ENCODE results near the gene SLC6A6.

The SLC6A6 gene

DNA sequence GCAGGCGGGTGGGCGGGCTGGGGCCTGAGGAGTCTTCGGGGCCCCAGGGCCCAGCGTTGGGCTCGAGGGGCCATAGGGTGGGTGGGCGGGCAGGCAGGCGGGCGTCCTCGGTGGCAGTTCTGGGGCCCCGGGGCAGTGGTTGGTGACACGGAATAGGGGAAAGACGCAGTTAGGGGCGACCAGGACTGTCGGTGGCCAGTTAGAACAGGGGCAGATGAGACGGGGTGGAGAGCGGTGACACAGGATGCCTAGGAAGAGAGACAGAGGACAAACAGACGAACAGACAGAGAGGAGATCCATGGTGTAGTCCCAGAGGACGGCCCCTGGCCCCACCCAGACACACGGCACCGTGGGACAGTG is 101.3 kb downstream of the SLC6A6 start:
- H3K27me3 ChIP-seq (ENCODE audit: control insufficient read depth in 1 of 2, insufficient read depth in 2 of 2, low read length in 2 of 2): no peaks in the 10 kb centered on the region
- no peak overlapping the region for H3K9ac ChIP-seq (ENCODE audit: low read length)
- H3K4me3 ChIP-seq (ENCODE audit: low read depth in 1 of 2, low read length in 2 of 2): no peak overlapping the region
- H3K4me1 ChIP-seq (ENCODE audit: insufficient read depth, low read length): no peaks in the 10 kb centered on the region
- H3K36me3 ChIP-seq (ENCODE audit: insufficient read depth, low read length): no peaks in the 10 kb centered on the region
- H3K27ac ChIP-seq (ENCODE audit: low read depth, low read length): no peak overlapping the region
- no peaks in the 10 kb centered on the region for H3K9me3 ChIP-seq (ENCODE audit: low read length)

DNA sequence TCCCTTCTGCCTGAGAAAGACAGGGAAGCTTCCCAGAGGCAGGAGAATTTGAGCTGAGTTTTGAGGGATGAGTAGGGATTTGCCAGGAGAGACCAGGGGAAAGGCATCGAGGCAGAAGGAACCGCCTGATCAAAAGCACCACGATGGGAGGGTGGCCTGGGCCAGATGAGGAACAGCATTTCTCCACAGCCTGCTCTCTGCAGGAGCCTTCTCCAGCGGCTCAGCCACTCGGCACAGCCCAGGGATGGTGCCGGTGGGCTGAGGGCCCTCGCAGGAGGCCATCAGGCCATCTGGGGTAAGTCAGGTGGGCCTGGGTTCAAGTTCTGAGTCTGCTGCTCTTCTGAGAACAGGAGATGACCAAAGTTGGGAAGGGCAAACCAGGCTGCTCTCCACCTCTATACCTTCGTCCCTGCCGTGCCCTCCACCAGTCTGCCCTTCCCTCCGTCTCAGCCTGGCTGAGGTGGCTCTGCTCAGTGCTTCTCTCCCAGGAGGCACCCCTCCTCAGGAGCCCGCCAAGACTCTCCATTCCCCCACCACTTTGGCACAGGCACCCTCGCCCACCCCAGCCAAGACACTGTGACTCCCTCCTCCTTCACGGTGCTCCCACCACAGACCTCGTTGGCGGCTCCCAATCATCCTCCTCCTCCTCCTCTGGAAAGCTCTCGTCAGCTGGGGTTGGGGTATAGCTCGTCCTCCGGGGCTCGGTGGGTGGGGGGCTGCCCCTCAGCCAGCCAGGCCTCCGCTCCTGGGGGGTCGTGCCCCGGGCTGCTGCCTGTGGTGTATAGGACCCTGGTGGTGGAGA is 102.8 kb downstream of the SLC6A6 start:
- Histone ChIP-seq H3K27me3 (ENCODE audit: control insufficient read depth in 1 of 2, insufficient read depth in 2 of 2, low read length in 2 of 2) (no peaks in the 10 kb centered on the region), H3K36me3 (ENCODE audit: insufficient read depth, low read length) (no peaks in the 10 kb centered on the region), H3K9me3 (ENCODE audit: low read length) (no peaks in the 10 kb centered on the region), H3K27ac (ENCODE audit: low read depth, low read length) (no peak overlapping the region), H3K9ac (ENCODE audit: low read length) (no peak overlapping the region), H3K4me3 (ENCODE audit: low read depth in 1 of 2, low read length in 2 of 2) (no peak overlapping the region), H3K4me1 (ENCODE audit: insufficient read depth, low read length) (no peaks in the 10 kb centered on the region)

DNA sequence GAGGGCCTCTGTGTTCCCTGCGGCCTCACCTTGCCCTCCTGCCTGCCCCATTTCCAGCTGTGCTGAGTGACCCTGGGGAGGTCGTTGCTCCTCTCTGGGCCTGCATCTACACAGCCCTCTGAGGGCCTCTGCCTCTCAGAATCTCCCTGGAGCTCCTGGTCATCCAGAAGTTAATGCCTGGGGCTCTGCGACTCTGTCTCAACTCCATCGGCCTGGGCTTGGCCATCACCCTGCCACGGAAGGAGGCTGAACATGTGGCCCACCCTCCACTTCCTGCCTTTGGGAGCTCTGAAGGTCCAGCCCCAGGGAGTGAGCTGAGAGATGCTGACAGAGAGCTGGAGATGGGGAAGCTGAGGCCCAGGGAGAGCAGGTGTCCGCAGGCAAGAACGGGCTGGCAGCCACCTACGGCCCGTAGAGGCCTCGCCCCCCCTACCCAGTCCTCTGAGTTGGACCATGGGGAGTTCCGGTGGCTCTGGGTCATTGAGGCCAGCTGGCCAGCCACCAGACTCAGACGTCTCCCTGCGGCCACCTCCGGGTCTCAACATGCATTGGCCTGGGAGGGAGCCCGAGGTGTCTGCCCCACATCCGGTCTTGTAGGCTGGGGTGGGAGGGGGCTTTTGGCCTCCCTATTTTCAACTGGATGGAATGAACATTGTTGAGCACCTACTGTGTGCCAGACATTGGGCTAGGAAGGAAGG is 103.5 kb downstream of the SLC6A6 start:
- Histone ChIP-seq H3K27me3 (ENCODE audit: control insufficient read depth in 1 of 2, insufficient read depth in 2 of 2, low read length in 2 of 2) (no peaks in the 10 kb centered on the region), H3K9me3 (ENCODE audit: low read length) (no peaks in the 10 kb centered on the region), H3K9ac (ENCODE audit: low read length) (no peak overlapping the region), H3K4me1 (ENCODE audit: insufficient read depth, low read length) (no peaks in the 10 kb centered on the region), H3K4me3 (ENCODE audit: low read depth in 1 of 2, low read length in 2 of 2) (no peak overlapping the region), H3K27ac (ENCODE audit: low read depth, low read length) (no peak overlapping the region), H3K36me3 (ENCODE audit: insufficient read depth, low read length) (no peaks in the 10 kb centered on the region)

DNA sequence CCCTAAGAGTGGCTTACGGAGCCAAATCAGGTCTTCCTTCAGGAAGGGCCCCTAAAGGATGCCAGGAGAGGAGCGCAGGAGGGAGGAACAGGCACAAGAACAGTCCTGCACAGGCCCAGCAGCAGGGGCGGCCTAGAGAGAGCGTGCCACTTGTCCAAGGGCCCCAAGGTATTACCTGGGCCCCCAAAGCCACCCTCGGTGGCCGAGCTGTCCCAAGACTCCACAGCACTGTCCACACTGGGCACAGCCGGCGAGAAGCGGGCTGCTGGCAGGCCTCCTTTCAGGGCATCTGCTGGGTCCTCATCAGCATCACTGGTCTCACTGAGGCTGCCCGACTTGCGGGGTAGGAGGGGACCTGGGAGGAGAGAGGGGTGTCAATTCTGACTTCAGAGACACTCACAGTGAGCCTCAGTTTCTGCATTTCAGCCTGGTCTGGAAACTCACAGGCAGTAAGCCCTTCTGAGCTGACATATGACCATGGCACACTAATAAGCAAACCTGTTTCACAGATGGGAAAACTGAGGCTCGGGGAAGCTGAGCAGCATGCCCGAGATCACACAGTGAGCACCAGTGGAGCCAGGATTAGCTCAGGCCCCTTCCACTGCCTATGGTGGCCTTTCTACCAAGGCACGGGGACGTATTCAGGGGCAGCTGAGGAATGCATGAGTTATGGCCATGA is 104.4 kb downstream of the SLC6A6 start:
- Histone ChIP-seq H3K27me3 (ENCODE audit: control insufficient read depth in 1 of 2, insufficient read depth in 2 of 2, low read length in 2 of 2) (no peaks in the 10 kb centered on the region), H3K27ac (ENCODE audit: low read depth, low read length) (no peak overlapping the region), H3K4me3 (ENCODE audit: low read depth in 1 of 2, low read length in 2 of 2) (no peak overlapping the region), H3K4me1 (ENCODE audit: insufficient read depth, low read length) (no peaks in the 10 kb centered on the region), H3K36me3 (ENCODE audit: insufficient read depth, low read length) (no peaks in the 10 kb centered on the region), H3K9ac (ENCODE audit: low read length) (no peak overlapping the region), H3K9me3 (ENCODE audit: low read length) (no peaks in the 10 kb centered on the region)

DNA sequence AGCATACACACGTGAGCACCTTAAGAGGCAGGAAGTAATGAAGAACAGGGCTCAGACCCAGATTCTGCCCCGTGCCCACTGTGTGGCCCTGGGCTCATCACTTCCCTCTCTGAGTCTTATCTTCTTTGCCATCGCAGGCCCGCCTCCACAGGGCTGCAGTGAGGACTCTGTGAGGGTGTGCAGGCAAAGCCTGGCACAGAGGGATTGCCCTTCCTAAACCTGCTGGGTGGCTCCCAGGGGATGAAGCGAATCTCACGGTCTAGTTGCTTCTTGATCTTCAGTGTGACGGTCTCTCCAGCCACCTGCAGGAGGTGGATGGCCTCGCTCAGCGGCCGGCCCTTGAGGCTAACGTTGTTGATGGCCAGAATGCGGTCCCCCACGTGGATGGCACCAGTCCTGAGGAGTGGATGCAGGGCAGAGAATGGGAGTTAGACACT is 104.9 kb downstream of the SLC6A6 start:
- no peak overlapping the region for H3K9ac ChIP-seq (ENCODE audit: low read length)
- no peaks in the 10 kb centered on the region for H3K4me1 ChIP-seq (ENCODE audit: insufficient read depth, low read length)
- H3K27me3 ChIP-seq (ENCODE audit: control insufficient read depth in 1 of 2, insufficient read depth in 2 of 2, low read length in 2 of 2): no peaks in the 10 kb centered on the region
- no peak overlapping the region for H3K27ac ChIP-seq (ENCODE audit: low read depth, low read length)
- H3K4me3 ChIP-seq (ENCODE audit: low read depth in 1 of 2, low read length in 2 of 2): no peak overlapping the region
- no peaks in the 10 kb centered on the region for H3K9me3 ChIP-seq (ENCODE audit: low read length)
- no peaks in the 10 kb centered on the region for H3K36me3 ChIP-seq (ENCODE audit: insufficient read depth, low read length)

DNA sequence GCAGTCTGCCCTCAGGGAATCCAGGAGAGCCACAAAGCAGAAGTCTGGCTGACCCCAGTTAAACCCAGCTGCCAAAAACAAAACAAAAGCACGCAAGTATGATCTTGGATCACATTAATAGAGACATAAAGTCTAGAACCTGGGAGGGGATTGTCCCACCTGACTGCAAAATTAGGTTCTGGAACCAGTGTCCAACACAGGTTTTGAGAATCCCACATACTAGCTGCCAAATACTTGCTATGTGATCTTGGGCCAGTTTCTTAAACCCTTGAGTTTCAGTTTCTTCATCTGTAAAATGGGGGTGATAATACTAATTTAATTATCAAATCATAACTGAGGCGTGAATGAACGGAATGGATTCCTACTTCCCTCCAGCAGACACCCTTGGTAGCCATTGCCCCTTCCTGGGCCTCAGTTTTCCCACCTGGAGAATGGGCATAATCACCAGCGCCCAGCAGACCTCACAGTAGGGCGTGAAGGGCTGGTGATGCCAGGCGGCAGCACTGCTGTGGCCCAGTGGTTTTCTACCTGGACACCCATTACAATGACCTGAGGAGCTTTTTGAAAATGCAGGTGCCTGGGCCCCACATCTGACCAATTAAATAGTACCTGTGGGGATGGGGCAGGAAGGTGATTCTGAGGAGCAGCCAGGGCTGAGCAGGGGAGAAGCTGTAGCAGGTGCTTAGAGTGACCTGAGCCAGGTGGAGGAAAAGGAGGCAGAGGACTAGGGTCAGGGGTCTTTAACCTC is 105.5 kb downstream of the SLC6A6 start:
- no peak overlapping the region for H3K27ac ChIP-seq (ENCODE audit: low read depth, low read length)
- H3K27me3 ChIP-seq (ENCODE audit: control insufficient read depth in 1 of 2, insufficient read depth in 2 of 2, low read length in 2 of 2): no peaks in the 10 kb centered on the region
- no peak overlapping the region for H3K9ac ChIP-seq (ENCODE audit: low read length)
- H3K36me3 ChIP-seq (ENCODE audit: insufficient read depth, low read length): no peaks in the 10 kb centered on the region
- H3K4me3 ChIP-seq (ENCODE audit: low read depth in 1 of 2, low read length in 2 of 2): no peak overlapping the region
- H3K4me1 ChIP-seq (ENCODE audit: insufficient read depth, low read length): no peaks in the 10 kb centered on the region
- no peaks in the 10 kb centered on the region for H3K9me3 ChIP-seq (ENCODE audit: low read length)

DNA sequence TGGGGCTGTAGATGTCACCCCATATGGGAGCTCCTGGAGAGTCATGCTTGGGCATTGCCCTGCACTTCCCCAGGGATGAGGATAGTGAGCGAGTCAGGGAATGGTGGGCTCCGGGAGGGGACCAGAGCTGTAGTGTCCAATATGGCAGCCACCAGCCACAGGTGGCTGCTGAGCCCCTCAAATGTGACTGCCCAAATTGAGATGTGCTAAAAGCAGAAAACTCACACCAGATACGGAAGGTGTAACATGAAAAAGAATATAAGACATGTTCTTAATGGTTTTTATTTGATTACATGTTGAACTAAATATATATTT is 106.1 kb downstream of the SLC6A6 start:
- Histone ChIP-seq H3K4me3 (ENCODE audit: low read depth in 1 of 2, low read length in 2 of 2) (no peak overlapping the region), H3K9me3 (ENCODE audit: low read length) (no peaks in the 10 kb centered on the region)

DNA sequence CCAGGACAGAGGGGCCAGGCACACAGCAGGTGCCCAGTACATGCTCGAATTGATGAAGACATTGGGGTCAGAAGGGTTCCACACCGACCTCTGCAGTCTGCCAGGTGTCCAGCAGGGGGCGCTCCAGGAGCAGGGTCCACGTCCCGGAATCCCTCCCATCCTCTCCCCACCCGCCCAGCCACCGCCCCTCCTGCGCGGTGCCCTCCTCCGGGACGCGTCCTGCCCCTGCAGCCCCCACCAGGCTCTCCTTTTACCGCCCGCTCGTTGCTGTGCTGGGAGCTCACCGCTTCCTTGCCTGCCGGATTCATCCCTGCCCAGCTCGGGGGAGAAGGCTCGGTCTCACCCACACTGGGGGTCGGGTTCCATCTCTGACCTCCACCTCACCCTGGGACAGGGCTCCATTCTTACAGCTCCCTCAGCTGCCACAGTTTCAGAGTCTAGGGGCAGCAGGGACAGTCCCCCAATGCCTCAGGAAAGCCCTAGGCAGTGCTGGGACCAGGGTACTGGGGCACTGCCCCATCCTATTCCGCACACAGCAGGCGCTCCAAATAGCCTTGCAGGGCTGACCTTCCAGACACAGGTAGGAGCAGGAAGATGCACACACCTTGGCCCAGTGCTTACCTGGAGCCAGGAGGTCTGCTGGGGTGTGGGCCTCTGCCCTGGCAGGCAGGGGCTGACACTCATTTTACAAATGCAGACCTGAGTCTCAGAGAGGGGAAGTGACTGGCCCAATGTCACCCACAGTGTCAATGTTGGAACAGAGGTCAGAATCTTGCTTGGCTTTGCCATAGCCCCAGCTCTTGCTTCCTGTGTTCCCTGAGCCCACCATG is 106.8 kb downstream of the SLC6A6 start:
- Histone ChIP-seq H3K4me1 (ENCODE audit: insufficient read depth, low read length) (no peaks in the 10 kb centered on the region), H3K27ac (ENCODE audit: low read depth, low read length) (no peak overlapping the region), H3K4me3 (ENCODE audit: low read depth in 1 of 2, low read length in 2 of 2) (no peak overlapping the region), H3K9ac (ENCODE audit: low read length) (no peak overlapping the region), H3K36me3 (ENCODE audit: insufficient read depth, low read length) (no peaks in the 10 kb centered on the region), H3K9me3 (ENCODE audit: low read length) (no peaks in the 10 kb centered on the region), H3K27me3 (ENCODE audit: control insufficient read depth in 1 of 2, insufficient read depth in 2 of 2, low read length in 2 of 2) (no peaks in the 10 kb centered on the region)

More for the DNA sequence above, 106.1 kb downstream of the SLC6A6 start:
- Histone ChIP-seq H3K27me3 (ENCODE audit: control insufficient read depth in 1 of 2, insufficient read depth in 2 of 2, low read length in 2 of 2) (no peaks in the 10 kb centered on the region), H3K9ac (ENCODE audit: low read length) (no peak overlapping the region), H3K4me1 (ENCODE audit: insufficient read depth, low read length) (no peaks in the 10 kb centered on the region), H3K27ac (ENCODE audit: low read depth, low read length) (no peak overlapping the region), H3K36me3 (ENCODE audit: insufficient read depth, low read length) (no peaks in the 10 kb centered on the region)

DNA sequence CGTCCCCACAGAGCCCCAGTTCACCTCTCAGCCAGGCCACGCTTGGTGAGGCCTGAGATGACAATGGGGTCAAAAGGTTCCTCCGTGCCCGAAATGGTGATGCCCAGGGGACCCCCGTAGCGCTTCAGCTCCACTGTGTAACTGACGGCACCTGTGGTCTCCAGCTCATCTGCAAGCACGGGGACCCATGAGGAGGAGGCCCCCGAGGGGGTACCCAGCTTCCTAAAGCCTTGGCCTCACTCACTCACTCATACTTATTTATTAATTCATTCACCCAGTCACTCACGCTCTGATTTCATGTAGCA is 107.3 kb downstream of the SLC6A6 start:
- no peaks in the 10 kb centered on the region for H3K9me3 ChIP-seq (ENCODE audit: low read length)
- no peak overlapping the region for H3K9ac ChIP-seq (ENCODE audit: low read length)
- H3K27ac ChIP-seq (ENCODE audit: low read depth, low read length): no peak overlapping the region
- no peak overlapping the region for H3K4me3 ChIP-seq (ENCODE audit: low read depth in 1 of 2, low read length in 2 of 2)
- no peaks in the 10 kb centered on the region for H3K4me1 ChIP-seq (ENCODE audit: insufficient read depth, low read length)
- H3K36me3 ChIP-seq (ENCODE audit: insufficient read depth, low read length): no peaks in the 10 kb centered on the region
- no peaks in the 10 kb centered on the region for H3K27me3 ChIP-seq (ENCODE audit: control insufficient read depth in 1 of 2, insufficient read depth in 2 of 2, low read length in 2 of 2)

DNA sequence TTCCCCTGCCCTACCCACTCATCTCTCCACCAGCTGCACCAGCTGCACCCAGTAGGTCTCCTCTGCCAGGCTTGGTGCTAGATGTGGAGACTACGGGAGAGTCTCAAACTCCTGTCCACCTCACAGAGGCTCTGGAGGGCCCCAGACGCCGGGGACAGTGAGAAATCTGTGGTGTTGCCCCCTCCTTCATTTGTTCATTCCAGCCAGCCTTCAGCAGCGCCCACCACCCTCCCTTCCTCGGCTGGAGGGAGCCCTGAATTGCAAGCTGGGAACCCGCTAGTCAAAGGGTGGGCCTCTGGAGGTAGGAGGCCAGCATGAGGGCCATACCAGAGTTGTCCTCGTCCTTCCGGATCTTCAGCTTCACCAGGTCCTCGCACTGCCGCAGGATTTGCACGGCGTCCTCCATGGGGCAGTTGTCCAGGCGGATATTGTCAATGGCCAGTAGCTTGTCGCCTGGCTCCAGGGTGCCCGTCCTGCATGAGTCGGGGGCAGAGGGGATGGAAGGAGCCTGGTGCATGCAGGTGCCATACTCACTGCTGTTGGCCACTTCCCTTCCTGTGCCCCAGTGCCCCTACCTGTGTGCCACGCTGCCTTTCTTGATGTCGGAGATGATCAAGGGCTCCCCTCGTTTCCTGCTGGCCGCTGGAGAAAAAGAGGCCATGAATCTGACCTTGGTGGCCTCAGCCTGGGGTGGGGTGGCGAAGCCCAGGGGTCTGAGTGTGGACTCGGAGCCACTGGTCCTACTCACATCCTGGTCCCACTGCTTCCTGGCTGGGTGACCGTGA is 108.6 kb downstream of the SLC6A6 start:
- H3K27ac ChIP-seq (ENCODE audit: low read depth, low read length): no peak overlapping the region
- H3K27me3 ChIP-seq (ENCODE audit: control insufficient read depth in 1 of 2, insufficient read depth in 2 of 2, low read length in 2 of 2): no peaks in the 10 kb centered on the region
- no peaks in the 10 kb centered on the region for H3K9me3 ChIP-seq (ENCODE audit: low read length)
- no peak overlapping the region for H3K4me3 ChIP-seq (ENCODE audit: low read depth in 1 of 2, low read length in 2 of 2)
- no peaks in the 10 kb centered on the region for H3K4me1 ChIP-seq (ENCODE audit: insufficient read depth, low read length)
- H3K36me3 ChIP-seq (ENCODE audit: insufficient read depth, low read length): no peaks in the 10 kb centered on the region
- no peak overlapping the region for H3K9ac ChIP-seq (ENCODE audit: low read length)

Measured in muscle layer of colon (tissue), 2 donors.